C1 segment of cervical spinal cord (tissue), 14 donors: Measurements from ENCODE around the gene CD79A.

Experiments used
- DNase-seq, 14 donors: peaks; one replicate each; lab custom pipeline; 2025; lab: John Stamatoyannopoulos, UW

CD79A gene

GRCh38 chr19:41876847-41877832 is at the start of gene CD79A:
TSS of gene CD79A (plus strand) at chr19:41877279. CDS start at chr19:41877305, 26 bp downstream.
- peak in 2 of 14 donors; percentile 6 to 8 for DNase-seq

GRCh38 chr19:41837981-41838708 is 38.9 kb upstream of the CD79A start:
- no peak for DNase-seq

- DNase-seq = no peak
Observed at GRCh38 chr19:41839211-41839610, 37.9 kb upstream of the CD79A start.

- DNase-seq = no peak
Observed at GRCh38 chr19:41843371-41843770, 33.7 kb upstream of the CD79A start.

GRCh38 chr19:41844601-41845000 is 32.5 kb upstream of the CD79A start, which contains the start of gene LYPD4:
TSS of gene LYPD4 (minus strand) at chr19:41844683. CDS start at chr19:41839285, 5,398 bp downstream.
- DNase-seq = no peak

- DNase-seq = no peak
Observed at GRCh38 chr19:41845001-41845050, 32.3 kb upstream of the CD79A start, which contains the start of gene DMRTC2. TSS of gene DMRTC2 (plus strand) at chr19:41845042. CDS start at chr19:41847429, 2,387 bp downstream.

GRCh38 chr19:41845051-41845590 is 32.0 kb upstream of the CD79A start:
- no peak for DNase-seq

- DNase-seq = no peak
Observed at GRCh38 chr19:41847351-41848105, 29.6 kb upstream of the CD79A start.

GRCh38 chr19:41848666-41849065 is 28.4 kb upstream of the CD79A start:
- no peak for DNase-seq

GRCh38 chr19:41849067-41849466 is 28.0 kb upstream of the CD79A start:
- no peak for DNase-seq

- no peak for DNase-seq
Observed at GRCh38 chr19:41850381-41850780, 26.7 kb upstream of the CD79A start.

- DNase-seq = no peak
Observed at GRCh38 chr19:41851456-41851855, 25.6 kb upstream of the CD79A start.

GRCh38 chr19:41853344-41853743 is 23.7 kb upstream of the CD79A start:
- no peak for DNase-seq

GRCh38 chr19:41853768-41854167 is 23.3 kb upstream of the CD79A start:
- DNase-seq = no peak

- no peak for DNase-seq
Observed at GRCh38 chr19:41859213-41859617, 17.9 kb upstream of the CD79A start.

GRCh38 chr19:41859618-41860418 is 17.3 kb upstream of the CD79A start, which contains the start of gene RPS19:
TSS of gene RPS19 (plus strand) at chr19:41860255. CDS start at chr19:41860775, 520 bp downstream.
- peak; percentile 88 to 100 (median 98) for DNase-seq

GRCh38 chr19:41860419-41861115 is 16.5 kb upstream of the CD79A start:
- DNase-seq = no peak

- DNase-seq = no peak
Observed at GRCh38 chr19:41861116-41861768, 15.8 kb upstream of the CD79A start.

- DNase-seq = no peak
Observed at GRCh38 chr19:41861846-41862245, 15.2 kb upstream of the CD79A start.

- no peak for DNase-seq
Observed at GRCh38 chr19:41862445-41862986, 14.6 kb upstream of the CD79A start.
